Measurements from ENCODE around the gene CNOT11.

The CNOT11 gene

DNA sequence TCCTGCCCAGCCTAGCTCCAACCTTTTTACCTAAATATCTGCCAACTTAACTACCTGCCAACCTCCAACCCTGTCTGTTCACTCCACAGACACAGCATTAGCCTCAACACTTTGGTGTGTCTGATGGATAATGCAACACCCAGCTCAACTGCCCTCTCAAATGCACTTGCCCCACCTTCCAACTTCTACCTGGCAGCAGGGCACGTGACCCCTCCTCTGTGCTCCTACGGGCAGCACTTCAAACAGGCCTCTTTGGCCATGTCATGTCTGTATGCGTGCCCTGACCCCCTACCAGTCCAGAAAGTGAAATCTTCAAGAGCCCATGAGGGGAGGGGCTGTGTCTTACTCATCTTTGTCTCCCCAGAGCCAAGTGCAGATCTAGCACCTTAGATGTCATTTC is 30.3 kb downstream of the CNOT11 start:
- no peak for DNase-seq

GRCh38 chr2:101286684-101287083 is 34.0 kb downstream of the CNOT11 start:
- no peak for DNase-seq

- DNase-seq, result no peak
Observed at GRCh38 chr2:101287303-101287702, 34.6 kb downstream of the CNOT11 start.

GRCh38 chr2:101290711-101291110 is 38.0 kb downstream of the CNOT11 start:
- DNase-seq, result no peak

DNA sequence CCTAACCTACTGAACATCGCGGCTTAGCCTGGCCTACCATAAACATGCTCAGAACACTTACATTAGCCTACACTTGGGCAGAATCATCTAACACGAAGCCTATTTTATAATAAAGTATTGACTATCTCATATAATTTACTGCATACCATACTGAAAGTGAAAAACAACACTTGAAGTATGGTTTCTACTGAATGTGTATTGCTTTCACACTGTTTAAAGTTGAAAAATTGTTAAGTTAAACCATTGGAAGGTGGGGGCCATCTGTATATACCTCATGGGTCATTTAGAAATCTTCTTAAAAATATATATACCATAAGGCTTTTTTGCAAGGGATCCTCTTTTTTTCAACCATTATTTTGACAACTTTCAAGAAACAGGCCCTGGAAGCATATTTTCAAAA is 39.3 kb downstream of the CNOT11 start:
- DNase-seq, result no peak

GRCh38 chr2:101293544-101293943 is 40.9 kb downstream of the CNOT11 start:
- DNase-seq, result no peak

DNA sequence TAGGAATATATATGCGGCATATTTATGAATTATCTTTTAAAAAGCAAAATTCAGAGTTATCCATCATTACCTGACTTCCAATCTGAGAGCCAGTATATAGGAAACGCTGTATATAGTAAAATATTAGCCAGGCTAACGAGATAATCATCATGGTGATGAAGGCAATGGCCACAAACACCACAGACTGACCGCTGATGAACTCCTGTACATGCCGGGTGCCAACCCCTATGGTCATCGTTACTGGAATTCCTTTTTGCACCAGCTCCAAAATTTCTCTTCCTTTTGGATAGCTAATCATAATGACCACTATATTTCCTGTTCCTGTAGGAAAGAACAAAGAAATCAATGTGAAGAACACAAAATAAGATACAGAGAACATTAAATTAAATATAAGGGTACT is 42.2 kb downstream of the CNOT11 start:
- no peak for DNase-seq

GRCh38 chr2:101295895-101296294 is 43.2 kb downstream of the CNOT11 start:
- no peak for DNase-seq

DNA sequence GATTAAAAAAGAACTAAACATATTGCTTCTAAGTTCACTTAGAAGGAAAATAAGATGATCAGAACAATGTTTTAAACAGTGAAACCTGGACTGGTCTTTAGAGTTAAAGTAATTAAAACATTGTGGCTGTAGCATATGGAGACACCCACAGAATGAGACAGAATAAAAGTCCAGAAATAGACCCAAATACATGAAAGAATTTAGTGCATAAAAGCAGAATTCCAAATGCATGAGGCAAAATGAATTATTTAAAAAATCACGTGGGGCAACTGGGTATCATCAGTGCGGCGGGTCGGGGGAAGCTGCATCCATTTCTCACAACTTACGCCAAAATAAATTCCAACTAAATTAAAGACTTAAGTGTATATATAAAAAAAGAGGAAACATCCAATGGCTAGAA is 43.7 kb downstream of the CNOT11 start:
- DNase-seq, result no peak

- DNase-seq, result no peak
Observed at GRCh38 chr2:101297383-101297782, 44.7 kb downstream of the CNOT11 start.

- DNase-seq, result no peak
Observed at GRCh38 chr2:101299604-101300003, 46.9 kb downstream of the CNOT11 start.

DNA sequence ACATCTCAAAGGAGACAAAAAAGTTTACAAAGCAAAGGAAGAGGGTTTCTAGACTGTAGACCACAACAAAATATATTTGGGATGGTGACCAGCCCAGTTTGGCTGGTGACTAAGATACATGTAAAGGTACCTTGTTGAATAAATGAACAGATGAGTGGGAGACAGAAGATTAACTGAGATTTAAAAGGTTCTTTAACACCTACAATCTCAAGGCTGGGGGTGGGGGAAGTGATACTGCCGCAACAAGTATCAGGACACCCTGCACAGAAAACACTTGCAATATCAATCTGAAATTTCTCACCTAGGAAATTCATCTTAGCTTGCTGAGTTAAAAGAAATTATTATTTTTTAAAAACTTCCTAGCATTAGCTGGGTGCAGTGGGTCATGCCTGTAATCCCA is 47.5 kb downstream of the CNOT11 start:
- no peak for DNase-seq

- DNase-seq, result peak; percentile 22 to 49
Observed at GRCh38 chr2:101300836-101301235, 48.1 kb downstream of the CNOT11 start.

DNA sequence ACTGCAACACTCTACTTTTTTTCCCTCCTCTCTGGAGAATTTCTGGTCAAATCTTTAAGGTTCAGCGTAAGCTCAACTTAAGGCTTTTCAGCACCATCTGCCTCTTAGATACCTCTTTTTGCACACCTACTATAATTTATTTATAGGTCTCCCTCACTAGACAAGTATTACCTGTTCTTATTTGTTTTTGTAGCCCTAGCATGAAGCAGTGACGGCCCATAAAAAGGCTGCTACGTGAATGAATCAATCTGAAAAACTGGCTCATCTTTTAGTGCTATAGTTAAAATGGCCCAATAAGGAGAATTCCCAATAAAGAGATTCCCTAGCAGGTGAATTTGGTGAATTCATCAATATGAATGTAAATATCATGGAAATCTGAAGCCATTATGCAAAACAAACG is 49.3 kb downstream of the CNOT11 start:
- DNase-seq, result no peak

DNA sequence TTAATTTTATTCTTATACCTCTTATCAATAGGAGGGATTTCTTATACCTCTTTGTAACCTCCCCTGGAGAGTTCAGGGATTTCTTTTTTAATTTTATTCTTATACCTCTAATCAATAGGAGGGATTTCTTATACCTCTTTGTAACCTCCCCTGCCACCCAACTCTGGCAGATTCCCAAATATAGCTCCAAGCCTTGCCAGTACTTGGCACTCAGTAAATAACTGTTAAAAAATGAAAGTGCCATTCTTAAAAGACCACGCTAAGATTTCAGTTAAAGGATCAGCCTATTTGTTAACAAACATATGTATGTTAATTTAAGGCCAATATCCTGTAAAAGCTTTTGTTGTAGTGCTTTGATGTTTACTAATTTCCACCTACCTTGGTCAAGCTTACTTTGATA is 51.0 kb downstream of the CNOT11 start:
- no peak for DNase-seq

GRCh38 chr2:101305035-101305434 is 52.3 kb downstream of the CNOT11 start:
- no peak for DNase-seq

DNA sequence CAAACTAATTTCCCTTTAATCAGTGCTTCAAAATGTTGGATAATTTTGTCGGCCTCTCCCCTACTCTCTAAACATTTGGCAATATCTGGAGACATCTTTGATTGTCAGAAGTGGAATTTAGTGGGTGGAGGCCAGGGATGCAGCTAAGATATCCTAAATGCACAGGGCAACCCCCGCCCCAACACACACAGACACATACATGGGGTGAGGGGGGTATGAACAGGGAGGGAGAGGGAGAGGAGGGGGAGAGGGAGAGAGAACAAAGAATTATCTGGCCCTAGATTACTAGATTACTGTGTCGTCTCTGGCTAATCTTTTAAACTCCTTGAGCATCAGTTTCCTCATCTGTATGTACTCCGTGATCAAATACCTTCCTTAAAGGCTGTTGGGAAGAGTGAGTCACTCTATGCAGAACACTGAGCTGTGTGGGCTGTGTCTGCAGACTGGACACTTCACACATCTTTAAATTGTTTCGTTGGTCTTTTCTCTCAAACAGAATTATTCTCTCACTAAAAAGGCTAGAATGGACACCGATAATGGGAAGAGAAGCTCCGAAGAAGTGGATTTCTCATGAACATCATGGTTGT is 52.9 kb downstream of the CNOT11 start:
- DNase-seq, result peak; percentile 53 to 71

- peak in 1 of 2 donors; percentile 40 for DNase-seq
Observed at GRCh38 chr2:101306410-101306809, 53.7 kb downstream of the CNOT11 start.

GRCh38 chr2:101307503-101307902 is 54.8 kb downstream of the CNOT11 start:
- DNase-seq, result peak in 1 of 2 donors; percentile 31

GRCh38 chr2:101307950-101308431 is 55.3 kb downstream of the CNOT11 start:
- no peak for DNase-seq

DNA sequence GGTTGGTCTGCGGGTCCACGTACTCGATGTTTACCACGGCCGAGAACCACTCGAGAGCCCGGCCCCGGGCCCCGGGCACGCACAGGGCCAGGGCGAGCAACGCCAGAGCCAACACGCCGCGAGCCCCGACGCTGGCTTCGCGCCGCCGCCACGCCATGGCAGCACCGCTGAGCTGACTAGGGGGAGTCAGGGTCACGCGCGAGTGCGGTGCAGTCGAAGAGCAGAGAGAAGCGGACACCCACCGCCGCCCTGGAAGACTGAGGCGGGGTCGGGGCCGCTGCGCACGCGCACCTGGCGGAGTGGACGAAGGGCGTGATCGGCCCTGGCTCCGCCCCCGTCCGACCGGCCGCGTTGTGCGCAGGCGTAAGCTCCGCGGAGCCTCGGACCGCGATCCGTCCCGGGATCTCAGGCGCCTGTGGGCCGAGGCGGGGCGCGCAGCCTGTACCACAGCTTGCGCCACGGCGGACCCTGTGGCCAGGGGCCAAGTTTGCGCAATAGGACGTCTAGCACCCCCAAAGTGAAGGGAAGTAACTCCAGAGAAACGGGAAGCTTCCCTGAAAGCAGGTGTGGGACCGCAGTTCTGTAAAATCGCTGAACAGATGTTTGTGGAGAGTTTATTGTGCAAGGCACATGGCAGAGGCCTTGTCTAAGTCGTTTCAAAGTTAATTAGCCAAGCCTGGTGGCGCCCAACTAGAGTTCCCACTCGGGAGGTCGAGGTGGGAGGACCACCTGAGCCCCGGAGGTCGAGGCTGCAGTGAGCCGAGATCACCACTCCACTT is 55.9 kb downstream of the CNOT11 start, which contains the start of gene RNF149:
Gene RNF149, minus strand, starts transcription at position 270 of the 779 bp plus-strand sequence. Its CDS starts 113 bp downstream, at position 157.
- DNase-seq, result peak; percentile 90 to 96

DNA sequence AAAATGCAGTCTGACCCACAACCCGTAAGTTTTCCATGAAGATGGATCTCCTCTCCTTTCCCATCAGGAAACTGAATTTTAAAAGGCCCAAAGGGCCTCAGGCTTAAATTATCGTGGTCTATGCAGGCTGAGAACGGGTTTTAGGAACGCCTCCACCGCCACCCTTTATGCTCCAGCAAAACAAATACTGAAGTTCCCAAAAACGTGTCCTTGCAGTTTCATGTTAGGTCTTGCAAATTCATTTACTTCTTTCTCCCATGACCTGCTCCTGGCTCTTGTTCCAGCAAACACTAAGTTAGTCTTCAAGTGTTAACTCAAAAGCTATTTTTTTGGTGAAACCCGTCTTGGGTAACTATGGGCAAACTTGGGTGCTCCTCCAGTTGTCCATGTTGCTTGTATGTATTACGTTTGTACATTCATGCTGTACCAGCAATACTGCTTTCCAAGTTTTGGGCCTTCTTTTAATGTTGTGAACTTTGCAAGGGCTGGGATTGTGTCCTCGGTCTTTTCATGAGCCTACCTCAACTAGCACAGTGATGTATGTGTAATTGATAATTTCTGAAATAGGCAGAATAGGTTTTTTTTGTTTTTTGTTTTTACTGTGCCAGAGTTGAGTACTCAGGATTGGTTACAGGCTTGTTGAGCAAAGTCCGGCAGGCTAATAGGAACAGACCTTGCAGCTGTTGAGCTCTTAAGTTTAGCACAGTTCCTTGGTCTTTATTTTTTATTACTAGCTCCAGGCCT is 57.6 kb downstream of the CNOT11 start:
- no peak for DNase-seq

DNA sequence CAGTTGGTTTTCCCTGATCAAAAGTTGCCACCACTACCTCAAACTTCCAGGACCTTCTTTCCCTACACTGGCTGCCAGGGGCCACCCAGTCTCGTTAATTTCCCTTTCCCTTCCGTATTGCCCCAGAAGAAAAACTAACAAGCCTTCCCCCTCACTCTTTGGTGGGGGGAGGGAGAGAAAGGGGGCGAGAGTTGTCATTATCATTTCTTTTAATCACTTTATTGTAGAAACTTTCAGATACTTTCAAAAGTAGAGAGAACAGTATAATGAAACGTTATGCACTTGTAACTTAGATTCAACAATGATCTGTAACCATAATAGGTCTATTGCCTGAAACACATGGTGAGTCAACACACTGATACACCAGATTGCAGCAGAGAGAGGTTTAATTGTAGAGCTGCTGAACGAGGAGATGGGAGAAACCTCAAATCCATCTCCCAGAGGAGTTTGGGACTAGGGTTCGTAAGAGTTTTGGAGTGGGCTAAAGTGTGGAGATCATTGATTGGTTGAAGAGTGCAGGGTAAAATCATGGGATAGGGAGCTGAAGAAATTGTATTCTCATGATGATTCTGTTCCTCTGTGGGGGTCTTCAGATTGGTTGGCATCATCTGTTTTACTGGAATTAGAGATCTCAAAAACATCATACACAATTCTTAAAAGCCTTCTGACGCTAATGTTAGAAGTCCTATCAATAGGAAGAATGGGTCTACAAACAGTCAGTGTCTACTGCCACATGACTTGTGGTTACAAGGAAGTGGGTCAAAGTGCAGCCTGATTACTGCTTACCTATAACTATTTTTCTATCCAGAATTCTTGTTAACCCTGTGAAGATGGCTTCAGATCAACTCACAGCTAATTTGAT is 58.4 kb downstream of the CNOT11 start:
- DNase-seq, result no peak
